Measurements from ENCODE around the gene SLC16A3. TPM values are rescaled to one million over a fixed set of nuclear protein-coding genes. Genes with fewer than 3 reads are reported as not detected.

Gene SLC16A3
- total and polyA plus RNA-seq, 10 of the 15 experiments (the other 5 are each of a cell fraction or from before 2014, with no cell fraction given): 0.10 to 46.5 (median 8.0) TPM

DNA sequence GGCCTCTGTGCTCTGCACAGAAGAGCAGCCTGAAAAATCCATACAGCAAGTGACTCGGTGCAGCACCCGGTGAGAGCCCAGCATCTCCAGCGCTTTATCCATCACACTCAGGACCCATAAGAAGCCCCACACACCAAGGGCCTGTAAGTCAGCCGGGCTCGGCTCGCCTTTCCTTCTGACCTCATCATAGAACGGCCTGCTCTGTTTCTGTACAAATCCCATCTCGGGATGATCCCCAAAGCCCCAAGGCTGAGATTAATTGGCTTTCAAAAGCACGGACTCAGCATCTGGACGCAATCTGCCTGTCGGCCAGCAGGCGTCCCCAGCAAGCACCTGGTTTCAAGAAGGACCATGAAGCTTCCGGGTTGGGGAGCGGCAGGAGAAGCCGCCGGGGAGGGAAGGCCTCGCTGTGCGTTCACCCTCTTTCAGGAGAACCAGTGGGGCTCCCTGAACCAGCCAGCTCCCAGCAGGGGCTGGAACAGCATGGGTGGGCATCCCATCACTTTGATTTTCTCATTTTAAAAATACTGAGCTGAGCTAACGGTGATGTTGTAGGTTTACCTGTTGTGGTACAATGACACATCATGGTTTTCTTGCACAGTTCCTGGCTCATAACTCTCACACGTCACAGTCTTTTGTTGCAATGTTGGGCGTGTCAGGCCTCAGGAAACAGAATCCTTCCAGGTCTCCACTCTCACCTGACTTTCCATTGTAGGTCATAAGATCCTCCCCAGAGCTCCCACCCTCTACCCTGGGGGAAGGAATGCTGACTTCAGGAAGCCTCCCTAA, 22.9 kb upstream of the SLC16A3 start (continued):
- TF ChIP-seq WRNIP1 (IDR thresholded peaks at IDR 0.05; ENCODE audit: borderline replicate concordance, low read depth, low read length) (no peak), ZBTB11 (CRISPR knock-in tag; IDR thresholded peaks at IDR 0.05) (no peak), NR2C1 (IDR thresholded peaks at IDR 0.05) (no peak), SIN3A (IDR thresholded peaks at IDR 0.05; ENCODE audit: low read depth, low read length) (no peak), RCOR1 (conservative IDR thresholded peaks at IDR 0.05; ENCODE audit: low read depth, low read length) (no peak), YY1 (IDR thresholded peaks at IDR 0.05; ENCODE audit: low read depth, low read length) (peak; percentile 67), E4F1 (IDR thresholded peaks at IDR 0.05; ENCODE audit: borderline replicate concordance, partially characterized antibody) (peak; percentile 61)
- TF ChIP-seq, protein P1, sequence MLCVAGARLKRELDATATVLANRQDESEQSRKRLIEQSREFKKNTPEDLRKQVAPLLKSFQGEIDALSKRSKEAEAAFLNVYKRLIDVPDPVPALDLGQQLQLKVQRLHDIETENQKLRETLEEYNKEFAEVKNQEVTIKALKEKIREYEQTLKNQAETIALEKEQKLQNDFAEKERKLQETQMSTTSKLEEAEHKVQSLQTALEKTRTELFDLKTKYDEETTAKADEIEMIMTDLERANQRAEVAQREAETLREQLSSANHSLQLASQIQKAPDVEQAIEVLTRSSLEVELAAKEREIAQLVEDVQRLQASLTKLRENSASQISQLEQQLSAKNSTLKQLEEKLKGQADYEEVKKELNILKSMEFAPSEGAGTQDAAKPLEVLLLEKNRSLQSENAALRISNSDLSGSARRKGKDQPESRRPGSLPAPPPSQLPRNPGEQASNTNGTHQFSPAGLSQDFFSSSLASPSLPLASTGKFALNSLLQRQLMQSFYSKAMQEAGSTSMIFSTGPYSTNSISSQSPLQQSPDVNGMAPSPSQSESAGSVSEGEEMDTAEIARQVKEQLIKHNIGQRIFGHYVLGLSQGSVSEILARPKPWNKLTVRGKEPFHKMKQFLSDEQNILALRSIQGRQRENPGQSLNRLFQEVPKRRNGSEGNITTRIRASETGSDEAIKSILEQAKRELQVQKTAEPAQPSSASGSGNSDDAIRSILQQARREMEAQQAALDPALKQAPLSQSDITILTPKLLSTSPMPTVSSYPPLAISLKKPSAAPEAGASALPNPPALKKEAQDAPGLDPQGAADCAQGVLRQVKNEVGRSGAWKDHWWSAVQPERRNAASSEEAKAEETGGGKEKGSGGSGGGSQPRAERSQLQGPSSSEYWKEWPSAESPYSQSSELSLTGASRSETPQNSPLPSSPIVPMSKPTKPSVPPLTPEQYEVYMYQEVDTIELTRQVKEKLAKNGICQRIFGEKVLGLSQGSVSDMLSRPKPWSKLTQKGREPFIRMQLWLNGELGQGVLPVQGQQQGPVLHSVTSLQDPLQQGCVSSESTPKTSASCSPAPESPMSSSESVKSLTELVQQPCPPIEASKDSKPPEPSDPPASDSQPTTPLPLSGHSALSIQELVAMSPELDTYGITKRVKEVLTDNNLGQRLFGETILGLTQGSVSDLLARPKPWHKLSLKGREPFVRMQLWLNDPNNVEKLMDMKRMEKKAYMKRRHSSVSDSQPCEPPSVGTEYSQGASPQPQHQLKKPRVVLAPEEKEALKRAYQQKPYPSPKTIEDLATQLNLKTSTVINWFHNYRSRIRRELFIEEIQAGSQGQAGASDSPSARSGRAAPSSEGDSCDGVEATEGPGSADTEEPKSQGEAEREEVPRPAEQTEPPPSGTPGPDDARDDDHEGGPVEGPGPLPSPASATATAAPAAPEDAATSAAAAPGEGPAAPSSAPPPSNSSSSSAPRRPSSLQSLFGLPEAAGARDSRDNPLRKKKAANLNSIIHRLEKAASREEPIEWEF (IDR thresholded peaks at IDR 0.05; ENCODE audit: insufficient replicate concordance, low read depth, low read length): no peak
- TF ChIP-seq, protein P2, sequence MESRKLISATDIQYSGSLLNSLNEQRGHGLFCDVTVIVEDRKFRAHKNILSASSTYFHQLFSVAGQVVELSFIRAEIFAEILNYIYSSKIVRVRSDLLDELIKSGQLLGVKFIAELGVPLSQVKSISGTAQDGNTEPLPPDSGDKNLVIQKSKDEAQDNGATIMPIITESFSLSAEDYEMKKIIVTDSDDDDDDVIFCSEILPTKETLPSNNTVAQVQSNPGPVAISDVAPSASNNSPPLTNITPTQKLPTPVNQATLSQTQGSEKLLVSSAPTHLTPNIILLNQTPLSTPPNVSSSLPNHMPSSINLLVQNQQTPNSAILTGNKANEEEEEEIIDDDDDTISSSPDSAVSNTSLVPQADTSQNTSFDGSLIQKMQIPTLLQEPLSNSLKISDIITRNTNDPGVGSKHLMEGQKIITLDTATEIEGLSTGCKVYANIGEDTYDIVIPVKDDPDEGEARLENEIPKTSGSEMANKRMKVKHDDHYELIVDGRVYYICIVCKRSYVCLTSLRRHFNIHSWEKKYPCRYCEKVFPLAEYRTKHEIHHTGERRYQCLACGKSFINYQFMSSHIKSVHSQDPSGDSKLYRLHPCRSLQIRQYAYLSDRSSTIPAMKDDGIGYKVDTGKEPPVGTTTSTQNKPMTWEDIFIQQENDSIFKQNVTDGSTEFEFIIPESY (IDR thresholded peaks at IDR 0.05): no peak
- TF ChIP-seq, protein P3, sequence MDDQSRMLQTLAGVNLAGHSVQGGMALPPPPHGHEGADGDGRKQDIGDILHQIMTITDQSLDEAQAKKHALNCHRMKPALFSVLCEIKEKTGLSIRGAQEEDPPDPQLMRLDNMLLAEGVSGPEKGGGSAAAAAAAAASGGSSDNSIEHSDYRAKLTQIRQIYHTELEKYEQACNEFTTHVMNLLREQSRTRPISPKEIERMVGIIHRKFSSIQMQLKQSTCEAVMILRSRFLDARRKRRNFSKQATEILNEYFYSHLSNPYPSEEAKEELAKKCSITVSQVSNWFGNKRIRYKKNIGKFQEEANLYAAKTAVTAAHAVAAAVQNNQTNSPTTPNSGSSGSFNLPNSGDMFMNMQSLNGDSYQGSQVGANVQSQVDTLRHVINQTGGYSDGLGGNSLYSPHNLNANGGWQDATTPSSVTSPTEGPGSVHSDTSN (IDR thresholded peaks at IDR 0.05; ENCODE audit: insufficient replicate concordance, low read depth, low read length): no peak
